ENCODE data around the gene PRDM16.

Gene PRDM16

GRCh38 chr1:3066250-3066711, 2.7 kb upstream of the PRDM16 start:
- H3K27me3 ChIP-seq (replicated peaks; ENCODE audit: control insufficient read depth, insufficient read depth, low read length), result no peaks in the 10 kb centered on the region
- TF ChIP-seq CTCF (IDR thresholded peaks at IDR 0.05; ENCODE audit: insufficient read depth, low read length, poor library complexity, severe bottlenecking), result no peak
- no peak overlapping the region for H3K4me3 ChIP-seq (replicated peaks; ENCODE audit: low read depth, low read length)
- no peak for DNase-seq (ENCODE audit: extremely low read depth, insufficient read length)
- no peaks in the 10 kb centered on the region for H3K36me3 ChIP-seq (ENCODE audit: control insufficient read depth, insufficient read depth, low read length)

- H3K4me3 ChIP-seq (replicated peaks; ENCODE audit: low read depth, low read length), result no peak overlapping the region
- no peak for TF ChIP-seq CTCF (IDR thresholded peaks at IDR 0.05; ENCODE audit: insufficient read depth, low read length, poor library complexity, severe bottlenecking)
- no peak for DNase-seq (ENCODE audit: extremely low read depth, insufficient read length)
- H3K27me3 ChIP-seq (replicated peaks; ENCODE audit: control insufficient read depth, insufficient read depth, low read length), result no peaks in the 10 kb centered on the region
- H3K36me3 ChIP-seq (ENCODE audit: control insufficient read depth, insufficient read depth, low read length), result no peaks in the 10 kb centered on the region
Observed at GRCh38 chr1:3066826-3067225, 2.2 kb upstream of the PRDM16 start.

- Histone ChIP-seq H3K27me3 (replicated peaks; ENCODE audit: control insufficient read depth, insufficient read depth, low read length) (no peaks in the 10 kb centered on the region), H3K36me3 (ENCODE audit: control insufficient read depth, insufficient read depth, low read length) (no peaks in the 10 kb centered on the region), H3K4me3 (replicated peaks; ENCODE audit: low read depth, low read length) (no peak overlapping the region)
- no peak for DNase-seq (ENCODE audit: extremely low read depth, insufficient read length)
- TF ChIP-seq CTCF (IDR thresholded peaks at IDR 0.05; ENCODE audit: insufficient read depth, low read length, poor library complexity, severe bottlenecking), result no peak
Observed at GRCh38 chr1:3067301-3067670, 1.7 kb upstream of the PRDM16 start.

DNA sequence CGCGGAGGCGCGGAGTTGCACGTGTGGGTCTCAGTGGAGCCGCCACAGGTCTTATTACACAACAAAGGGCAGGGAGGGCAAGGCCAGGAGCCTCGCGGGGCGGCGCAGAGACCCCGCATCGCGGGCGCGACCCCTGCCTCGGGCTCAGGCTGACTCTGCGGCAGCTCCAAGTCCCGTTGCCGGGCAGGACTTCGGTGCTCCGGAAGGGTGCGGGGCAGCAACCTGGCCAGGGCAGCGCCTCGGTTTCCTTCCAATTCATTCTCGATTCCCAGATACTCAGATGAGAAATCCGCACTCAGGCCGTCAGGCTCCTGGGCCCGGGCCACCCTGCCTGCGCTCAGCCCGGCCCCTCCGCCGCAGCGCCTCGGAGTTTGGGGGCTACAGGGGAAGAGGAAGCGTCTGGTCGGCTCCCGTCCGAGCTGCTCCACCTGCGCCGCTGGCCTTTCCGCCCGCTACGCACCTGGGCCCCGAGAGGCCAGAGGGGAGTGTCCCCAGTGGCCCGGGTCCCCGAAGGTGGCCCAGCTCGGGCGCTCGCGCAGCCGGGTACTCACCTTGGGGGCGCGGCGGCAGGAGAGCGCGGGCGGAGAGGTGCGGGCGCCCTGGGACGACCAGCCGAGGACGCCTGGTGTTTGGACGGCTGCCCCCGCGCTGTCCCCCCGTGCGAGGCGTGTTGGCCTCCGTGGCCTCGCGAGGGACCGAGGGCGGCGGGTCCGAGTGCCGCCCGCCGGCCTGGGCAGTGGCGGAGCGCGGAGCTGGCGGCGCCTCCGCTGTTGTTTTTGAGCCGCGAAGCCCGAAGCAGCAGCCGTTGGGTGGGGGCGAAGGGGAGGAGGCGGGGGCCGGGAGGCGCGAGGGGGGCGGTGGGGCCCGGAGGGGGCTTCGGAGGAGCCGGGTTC, 1.1 kb upstream of the PRDM16 start:
- H3K36me3 ChIP-seq (ENCODE audit: control insufficient read depth, insufficient read depth, low read length), result no peaks in the 10 kb centered on the region
- no peak for TF ChIP-seq CTCF (IDR thresholded peaks at IDR 0.05; ENCODE audit: insufficient read depth, low read length, poor library complexity, severe bottlenecking)
- H3K4me3 ChIP-seq (replicated peaks; ENCODE audit: low read depth, low read length), result no peak overlapping the region
- H3K27me3 ChIP-seq (replicated peaks; ENCODE audit: control insufficient read depth, insufficient read depth, low read length), result no peaks in the 10 kb centered on the region; the same call in 1 of the 2 replicates
- DNase-seq (ENCODE audit: extremely low read depth, insufficient read length), result no peak

- no peaks in the 10 kb centered on the region for H3K36me3 ChIP-seq (ENCODE audit: control insufficient read depth, insufficient read depth, low read length)
- H3K27me3 ChIP-seq (replicated peaks; ENCODE audit: control insufficient read depth, insufficient read depth, low read length), result no peaks in the 10 kb centered on the region; the same call in 1 of the 2 replicates
- DNase-seq (ENCODE audit: extremely low read depth, insufficient read length), result no peak
- no peak overlapping the region; the same call in 1 of the 2 replicates for H3K4me3 ChIP-seq (replicated peaks; ENCODE audit: low read depth, low read length)
- TF ChIP-seq CTCF (IDR thresholded peaks at IDR 0.05; ENCODE audit: insufficient read depth, low read length, poor library complexity, severe bottlenecking), result no peak
Observed at GRCh38 chr1:3069491-3070308, 697 bp downstream of the PRDM16 start.

All from GM06990 (cell line).